ENCODE results near the gene C1orf226.

Gene C1orf226

GRCh38 chr1:162389971-162390370 is 8.4 kb downstream of the C1orf226 start:
- Histone ChIP-seq H3K9ac (ENCODE audit: low read length) (no peak overlapping the region), H3K79me2 (ENCODE audit: control insufficient read depth, insufficient read depth, low read length) (no peaks in the 10 kb centered on the region), H3K4me2 (ENCODE audit: low read length) (no peak overlapping the region), H4K8ac (ENCODE audit: low read depth, low read length) (no peak overlapping the region), H3K4me3 (ENCODE audit: low read length) (no peak overlapping the region), H3K23ac (ENCODE audit: low read length) (no peak overlapping the region), H3K27me3 (ENCODE audit: insufficient read depth, low read length, poor library complexity) (no peaks in the 10 kb centered on the region), H3K27ac (ENCODE audit: low read depth, low read length) (no peak overlapping the region), H2BK15ac (replicated peaks; ENCODE audit: low read depth) (no peak overlapping the region), H3K4me1 (ENCODE audit: control insufficient read depth, low read depth, low read length) (peaks cover 3% of the 10 kb centered on the region), H3K36me3 (ENCODE audit: control insufficient read depth, insufficient read depth, low read length) (no peaks in the 10 kb centered on the region), H3K79me1 (ENCODE audit: low read length) (no peaks in the 10 kb centered on the region), H3K18ac (ENCODE audit: low read length) (no peak overlapping the region), H4K5ac (ENCODE audit: low read length) (no peak overlapping the region), H3K56ac (ENCODE audit: low read length) (no peak overlapping the region), H2BK120ac (ENCODE audit: low read depth, low read length) (no peak overlapping the region), H2BK5ac (ENCODE audit: low read length) (no peak overlapping the region), H3K4ac (ENCODE audit: low read depth, low read length) (no peak overlapping the region), H2AK5ac (ENCODE audit: low read length) (no peak overlapping the region)
- no CpG with 5 or more reads among the region's 9 CpGs for WGBS (ENCODE audit: extremely low coverage, insufficient coverage, low lambda C conversion rate)
- peak; percentile 42 for DNase-seq

DNA sequence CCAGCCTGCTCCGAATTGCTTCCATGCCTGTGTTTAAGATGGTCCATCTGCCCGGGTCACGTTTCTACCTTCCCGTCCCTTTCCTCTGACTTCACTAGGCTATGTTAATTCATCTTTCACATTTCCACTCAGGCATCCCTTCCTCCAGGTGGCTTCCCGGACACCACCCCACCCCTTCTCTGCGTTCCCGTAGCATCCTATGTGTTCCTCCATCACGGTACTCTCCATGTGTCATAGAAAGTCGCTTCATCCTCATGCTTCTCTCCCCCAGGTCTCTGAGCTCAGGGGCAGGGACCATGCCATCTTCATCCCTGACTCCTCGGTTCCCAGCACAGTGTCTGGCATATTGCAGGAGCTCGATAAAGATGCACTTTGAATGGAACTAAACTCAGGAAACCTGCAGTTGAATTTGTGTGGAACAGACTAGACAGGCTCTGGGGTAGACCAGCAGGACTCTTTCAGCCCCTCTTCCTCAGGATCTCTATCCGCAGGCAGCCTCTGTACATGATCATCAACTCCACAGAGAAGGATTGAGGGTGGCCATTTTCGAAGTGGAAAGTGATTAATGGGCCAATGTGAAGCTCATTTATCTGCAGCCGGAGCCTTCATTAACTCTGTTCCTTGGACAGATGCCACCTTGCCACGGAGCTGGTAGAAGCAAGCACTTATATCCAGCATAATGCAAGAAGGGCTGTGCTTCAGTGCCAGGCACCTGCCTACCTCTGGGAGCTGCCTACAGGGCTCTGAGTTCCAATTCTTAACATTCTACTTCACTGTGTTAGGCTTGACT is 9.1 kb downstream of the C1orf226 start:
- no peaks in the 10 kb centered on the region for H3K79me1 ChIP-seq (ENCODE audit: low read length)
- no peak overlapping the region for H4K5ac ChIP-seq (ENCODE audit: low read length)
- H2AK5ac ChIP-seq (ENCODE audit: low read length), result no peak overlapping the region
- no peaks in the 10 kb centered on the region for H3K27me3 ChIP-seq (ENCODE audit: insufficient read depth, low read length, poor library complexity)
- H3K4me2 ChIP-seq (ENCODE audit: low read length), result no peak overlapping the region
- no peak overlapping the region for H3K27ac ChIP-seq (ENCODE audit: low read depth, low read length)
- no peaks in the 10 kb centered on the region for H3K36me3 ChIP-seq (ENCODE audit: control insufficient read depth, insufficient read depth, low read length)
- H2BK15ac ChIP-seq (replicated peaks; ENCODE audit: low read depth), result no peak overlapping the region
- no peak overlapping the region for H2BK5ac ChIP-seq (ENCODE audit: low read length)
- H4K8ac ChIP-seq (ENCODE audit: low read depth, low read length), result no peak overlapping the region
- peaks cover 3% of the 10 kb centered on the region for H3K4me1 ChIP-seq (ENCODE audit: control insufficient read depth, low read depth, low read length)
- DNase-seq, result no peak
- no peak overlapping the region for H3K4ac ChIP-seq (ENCODE audit: low read depth, low read length)
- no peak overlapping the region for H3K23ac ChIP-seq (ENCODE audit: low read length)
- H3K4me3 ChIP-seq (ENCODE audit: low read length), result no peak overlapping the region
- no peak overlapping the region for H3K9ac ChIP-seq (ENCODE audit: low read length)
- H2BK120ac ChIP-seq (ENCODE audit: low read depth, low read length), result no peak overlapping the region
- H3K18ac ChIP-seq (ENCODE audit: low read length), result no peak overlapping the region
- H3K56ac ChIP-seq (ENCODE audit: low read length), result no peak overlapping the region
- no CpG with 5 or more reads among the region's 15 CpGs for WGBS (ENCODE audit: extremely low coverage, insufficient coverage, low lambda C conversion rate)
- no peaks in the 10 kb centered on the region for H3K79me2 ChIP-seq (ENCODE audit: control insufficient read depth, insufficient read depth, low read length)

DNA sequence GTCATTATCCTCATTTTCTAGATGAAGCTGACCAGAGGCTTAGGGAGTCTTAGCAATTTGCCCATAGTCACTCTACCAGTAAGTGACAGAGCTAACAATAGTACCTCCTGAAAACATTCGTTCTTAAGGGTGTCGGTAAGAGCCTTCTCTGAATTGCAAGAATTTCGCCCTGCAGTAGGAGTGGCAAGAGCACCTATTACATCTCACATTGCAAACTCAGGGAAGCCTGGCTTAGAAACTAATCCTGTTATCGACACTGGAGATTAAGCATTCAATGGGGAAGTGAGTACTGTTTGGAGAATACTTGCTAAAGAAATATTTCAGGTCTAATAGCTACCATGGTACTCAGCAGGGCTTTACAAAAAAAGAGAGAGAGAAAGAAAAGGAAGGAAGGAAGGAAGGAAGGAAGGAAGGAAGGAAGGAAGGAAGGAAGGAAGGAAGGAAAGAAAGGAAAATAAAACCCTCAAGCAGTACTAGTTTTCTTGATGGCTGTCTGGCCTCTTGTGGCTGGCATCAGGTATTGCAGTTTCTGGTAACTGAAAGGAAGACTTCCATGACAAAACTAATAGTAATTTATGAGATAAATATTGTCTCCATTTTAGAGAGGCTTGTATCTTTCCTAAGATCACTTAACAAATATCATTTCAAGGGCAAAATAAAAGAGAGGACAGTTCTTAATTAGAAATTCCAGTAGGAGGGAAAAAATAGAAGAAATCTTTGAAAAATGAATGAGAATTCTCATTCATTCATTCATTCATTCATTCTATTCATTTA is 10.4 kb downstream of the C1orf226 start:
- Histone ChIP-seq H4K8ac (ENCODE audit: low read depth, low read length) (no peak overlapping the region), H3K9ac (ENCODE audit: low read length) (no peak overlapping the region), H3K4me3 (ENCODE audit: low read length) (no peak overlapping the region), H3K27ac (ENCODE audit: low read depth, low read length) (no peak overlapping the region), H4K5ac (ENCODE audit: low read length) (no peak overlapping the region), H2AK5ac (ENCODE audit: low read length) (no peak overlapping the region), H3K27me3 (ENCODE audit: insufficient read depth, low read length, poor library complexity) (no peaks in the 10 kb centered on the region), H3K4me1 (ENCODE audit: control insufficient read depth, low read depth, low read length) (peaks cover 3% of the 10 kb centered on the region), H3K56ac (ENCODE audit: low read length) (no peak overlapping the region), H3K79me2 (ENCODE audit: control insufficient read depth, insufficient read depth, low read length) (no peaks in the 10 kb centered on the region), H3K4ac (ENCODE audit: low read depth, low read length) (no peak overlapping the region), H3K79me1 (ENCODE audit: low read length) (no peaks in the 10 kb centered on the region), H3K18ac (ENCODE audit: low read length) (no peak overlapping the region), H2BK15ac (replicated peaks; ENCODE audit: low read depth) (no peak overlapping the region), H2BK5ac (ENCODE audit: low read length) (no peak overlapping the region), H3K4me2 (ENCODE audit: low read length) (no peak overlapping the region), H3K36me3 (ENCODE audit: control insufficient read depth, insufficient read depth, low read length) (no peaks in the 10 kb centered on the region), H3K23ac (ENCODE audit: low read length) (no peak overlapping the region), H2BK120ac (ENCODE audit: low read depth, low read length) (no peak overlapping the region)
- WGBS (ENCODE audit: extremely low coverage, insufficient coverage, low lambda C conversion rate), result no CpG with 5 or more reads among the region's 4 CpGs
- DNase-seq, result peak; percentile 94

DNA sequence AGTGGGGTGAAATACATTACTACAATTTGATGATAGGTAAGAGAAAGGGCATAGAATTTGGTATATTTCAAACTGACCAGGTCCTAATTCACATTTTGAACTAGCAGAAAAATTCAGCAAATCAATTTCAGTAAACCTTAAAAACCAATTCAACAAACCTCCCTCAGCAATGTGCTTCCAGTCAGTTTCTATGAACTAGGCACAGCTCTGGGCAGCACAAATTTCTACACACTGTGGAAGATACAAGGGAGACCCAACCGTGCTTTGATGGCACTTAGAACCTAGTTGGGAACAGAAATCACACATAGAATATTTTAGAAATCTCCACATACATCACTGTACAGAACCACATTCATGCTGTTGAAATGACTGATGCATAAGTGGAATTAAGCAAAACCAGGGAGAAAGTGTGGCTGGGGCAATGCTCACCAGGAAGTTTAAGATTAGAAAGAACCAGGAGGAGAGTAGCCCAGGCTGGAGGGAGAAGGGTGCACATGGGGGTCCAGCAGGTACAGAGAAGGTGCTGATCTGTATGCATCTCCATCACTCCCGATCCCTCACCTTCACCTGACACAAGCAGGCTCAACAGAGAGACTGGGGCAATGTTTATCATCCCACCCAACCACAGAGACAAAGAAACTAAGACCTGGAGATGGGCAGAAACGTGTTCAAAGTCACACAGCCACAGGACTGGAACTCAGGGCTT is 14.8 kb downstream of the C1orf226 start:
- Histone ChIP-seq H3K4ac (ENCODE audit: low read depth, low read length) (no peak overlapping the region), H3K79me2 (ENCODE audit: control insufficient read depth, insufficient read depth, low read length) (no peaks in the 10 kb centered on the region), H3K4me2 (ENCODE audit: low read length) (no peak overlapping the region), H2BK5ac (ENCODE audit: low read length) (no peak overlapping the region), H2BK120ac (ENCODE audit: low read depth, low read length) (no peak overlapping the region), H4K8ac (ENCODE audit: low read depth, low read length) (no peak overlapping the region), H3K9ac (ENCODE audit: low read length) (no peak overlapping the region), H3K56ac (ENCODE audit: low read length) (no peak overlapping the region), H3K27me3 (ENCODE audit: insufficient read depth, low read length, poor library complexity) (no peaks in the 10 kb centered on the region), H3K27ac (ENCODE audit: low read depth, low read length) (no peak overlapping the region), H3K36me3 (ENCODE audit: control insufficient read depth, insufficient read depth, low read length) (no peaks in the 10 kb centered on the region), H3K79me1 (ENCODE audit: low read length) (no peaks in the 10 kb centered on the region), H3K18ac (ENCODE audit: low read length) (no peak overlapping the region), H4K5ac (ENCODE audit: low read length) (no peak overlapping the region), H3K4me3 (ENCODE audit: low read length) (no peak overlapping the region), H2BK15ac (replicated peaks; ENCODE audit: low read depth) (no peak overlapping the region), H3K4me1 (ENCODE audit: control insufficient read depth, low read depth, low read length) (peaks cover 14% of the 10 kb centered on the region), H3K23ac (ENCODE audit: low read length) (no peak overlapping the region), H2AK5ac (ENCODE audit: low read length) (no peak overlapping the region)
- DNase-seq, result no peak
- WGBS (ENCODE audit: extremely low coverage, insufficient coverage, low lambda C conversion rate), result no CpG with 5 or more reads among the region's 3 CpGs

DNA sequence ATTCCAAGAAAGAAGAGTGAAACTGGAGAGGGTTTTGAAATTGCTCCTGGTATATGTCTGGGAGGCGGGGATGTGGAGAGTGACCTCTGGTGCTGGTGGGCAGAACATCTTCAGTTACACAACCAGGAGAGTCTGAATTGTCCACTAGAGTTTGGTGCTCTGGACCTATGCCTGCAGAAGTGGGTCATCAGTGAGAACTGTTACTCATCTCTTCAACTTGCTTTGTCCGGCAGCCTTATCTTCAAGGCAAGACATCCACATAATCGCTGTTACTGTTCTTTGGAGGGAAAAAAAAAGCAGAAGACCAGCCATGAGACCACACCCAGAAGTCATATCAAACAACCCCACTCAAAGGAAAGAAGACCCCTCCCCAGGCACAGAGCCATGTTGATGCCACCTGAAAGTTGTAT is 15.5 kb downstream of the C1orf226 start:
- Histone ChIP-seq H3K79me1 (ENCODE audit: low read length) (no peaks in the 10 kb centered on the region), H4K8ac (ENCODE audit: low read depth, low read length) (no peak overlapping the region), H3K4ac (ENCODE audit: low read depth, low read length) (no peak overlapping the region), H3K27ac (ENCODE audit: low read depth, low read length) (no peak overlapping the region), H3K79me2 (ENCODE audit: control insufficient read depth, insufficient read depth, low read length) (no peaks in the 10 kb centered on the region), H3K27me3 (ENCODE audit: insufficient read depth, low read length, poor library complexity) (no peaks in the 10 kb centered on the region), H2AK5ac (ENCODE audit: low read length) (no peak overlapping the region), H2BK5ac (ENCODE audit: low read length) (no peak overlapping the region), H3K4me2 (ENCODE audit: low read length) (no peak overlapping the region), H3K18ac (ENCODE audit: low read length) (no peak overlapping the region), H3K9ac (ENCODE audit: low read length) (no peak overlapping the region), H4K5ac (ENCODE audit: low read length) (no peak overlapping the region), H3K36me3 (ENCODE audit: control insufficient read depth, insufficient read depth, low read length) (no peaks in the 10 kb centered on the region), H3K23ac (ENCODE audit: low read length) (no peak overlapping the region), H3K56ac (ENCODE audit: low read length) (no peak overlapping the region), H3K4me1 (ENCODE audit: control insufficient read depth, low read depth, low read length) (peaks cover 11% of the 10 kb centered on the region), H2BK15ac (replicated peaks; ENCODE audit: low read depth) (no peak overlapping the region), H3K4me3 (ENCODE audit: low read length) (no peak overlapping the region), H2BK120ac (ENCODE audit: low read depth, low read length) (no peak overlapping the region)
- DNase-seq, result no peak
- no CpG with 5 or more reads among the region's 3 CpGs for WGBS (ENCODE audit: extremely low coverage, insufficient coverage, low lambda C conversion rate)

Measured in mesendoderm (in vitro differentiated cells).